GM18951 (cell line): Measurements from ENCODE around the gene RHCG.

Source experiments
- POLR2A ChIP-seq: IDR thresholded peaks from 4 replicates; pipeline ENCODE4 v1.6.1; 2011; ENCODE audit warnings: mild to moderate bottlenecking; ENCODE audit not compliant: insufficient read length, insufficient read depth; ENCODE audit errors: extremely low read depth
- in situ Hi-C: fragments of 300-500 bp; cut with MboI; formaldehyde crosslinking; loops from one replicate; pipeline ENCODE4 v1.12.0; 2022; ENCODE audit warnings: low sequenced_read_pairs, mixed read lengths, inconsistent platforms; ENCODE audit not compliant: unreplicated experiment

The RHCG gene

DNA sequence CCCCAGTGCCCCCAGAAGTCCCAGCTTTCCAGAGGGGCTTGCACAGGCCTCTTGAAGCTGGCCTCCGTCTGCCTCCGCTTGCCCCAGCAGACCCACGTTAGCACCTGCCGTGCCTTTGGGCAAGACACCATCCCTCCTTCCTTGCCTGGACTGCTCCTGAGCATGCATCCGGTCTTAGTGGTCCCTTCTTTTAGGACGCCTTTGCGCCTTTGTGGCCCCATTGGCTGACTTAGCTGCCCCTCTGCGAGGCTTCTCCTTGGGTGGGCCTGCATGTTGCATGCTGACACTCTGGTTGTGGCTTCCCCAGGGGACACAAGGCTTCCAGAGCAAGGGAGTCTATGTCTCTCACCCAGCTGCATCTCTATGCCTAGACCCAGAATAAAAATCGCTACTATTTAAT, 56.6 kb downstream of the RHCG start:
- in situ Hi-C loops = no loop called here
- TF ChIP-seq POLR2A = no peak

DNA sequence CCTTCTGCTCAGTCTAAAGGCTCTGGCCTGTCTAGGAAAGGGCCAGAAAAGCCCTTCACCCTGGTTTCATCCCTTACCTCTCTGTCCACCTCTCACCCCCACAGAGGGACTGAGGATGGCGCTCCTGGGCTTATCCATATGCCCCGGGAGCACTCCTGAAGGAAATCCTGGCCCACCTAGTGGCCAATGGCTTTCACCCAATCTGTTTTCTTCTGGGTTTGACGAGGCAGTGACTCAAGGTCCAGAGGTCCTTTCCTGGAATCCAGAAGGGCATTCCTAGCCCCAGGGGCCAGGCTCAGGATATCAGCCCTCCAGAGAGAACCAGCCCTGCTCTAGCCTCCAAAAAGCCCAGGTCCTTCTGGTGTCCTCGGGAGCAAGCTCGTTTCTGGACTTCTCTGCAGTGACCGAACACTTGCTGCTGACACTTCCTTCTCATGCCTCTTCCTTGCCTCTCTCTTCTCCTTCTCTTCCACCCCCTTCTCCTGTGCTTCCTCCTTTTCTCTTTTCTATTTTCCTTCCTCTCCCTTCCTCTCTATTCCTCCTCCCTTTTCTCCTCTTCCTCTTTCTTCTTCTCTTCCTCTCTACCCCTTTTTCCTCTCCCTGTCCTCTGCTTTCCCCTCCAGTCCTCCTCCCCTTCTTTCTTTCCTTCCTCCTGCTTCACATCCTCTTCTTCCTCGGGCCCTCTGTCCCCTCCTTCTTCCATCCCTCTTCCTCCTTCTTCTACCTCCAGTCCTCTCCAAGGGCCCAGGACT, 59.6 kb downstream of the RHCG start:
- no peak for TF ChIP-seq POLR2A
- in situ Hi-C loops = no loop called here

DNA sequence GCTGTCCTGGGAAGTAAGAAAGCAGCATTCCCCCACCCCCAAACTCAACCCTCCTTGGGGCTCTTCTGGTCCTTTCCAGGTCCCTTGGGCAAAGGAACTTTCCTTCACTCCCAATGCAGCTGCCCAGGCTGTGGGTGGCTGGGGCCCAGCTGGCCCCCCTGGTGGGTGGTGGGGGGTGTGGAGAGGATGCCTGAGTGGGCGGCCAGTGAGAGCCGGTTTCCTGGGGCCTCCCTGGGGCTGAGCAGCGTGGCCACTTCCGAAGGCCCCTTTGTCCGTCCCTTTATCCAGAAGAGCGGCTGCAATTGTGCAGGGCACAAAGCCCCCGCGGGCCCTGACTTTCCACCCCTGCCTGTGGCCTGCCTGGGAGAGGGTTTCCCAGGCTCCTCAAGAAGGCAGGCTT, 61.0 kb downstream of the RHCG start:
- TF ChIP-seq POLR2A = no peak
- in situ Hi-C loops = no loop called here

DNA sequence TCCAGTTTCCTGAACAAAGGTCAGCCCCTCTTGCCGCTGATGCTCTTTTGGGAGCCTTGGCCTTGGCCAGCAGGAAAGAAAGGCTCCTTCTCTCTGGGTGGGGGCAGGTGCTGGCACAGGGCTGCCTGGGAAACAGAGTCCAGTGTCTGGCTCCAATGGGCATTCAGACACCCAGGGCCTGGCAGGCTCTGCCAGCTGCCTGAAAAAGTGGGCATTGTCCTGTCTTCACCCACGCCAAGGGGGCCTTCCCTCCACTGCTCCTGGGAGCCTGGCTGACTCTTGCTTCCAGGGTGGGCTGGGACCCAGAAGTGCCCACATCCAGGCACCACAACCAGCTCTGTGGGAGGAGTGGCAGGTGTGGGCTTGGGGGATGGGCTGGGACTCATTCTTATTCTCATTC, 62.7 kb downstream of the RHCG start:
- no peak for TF ChIP-seq POLR2A
- in situ Hi-C loops = loop anchor here (5.0 kb wide), 1 partner anchor 81 kb away; no protein-coding TSS in a partner anchor

DNA sequence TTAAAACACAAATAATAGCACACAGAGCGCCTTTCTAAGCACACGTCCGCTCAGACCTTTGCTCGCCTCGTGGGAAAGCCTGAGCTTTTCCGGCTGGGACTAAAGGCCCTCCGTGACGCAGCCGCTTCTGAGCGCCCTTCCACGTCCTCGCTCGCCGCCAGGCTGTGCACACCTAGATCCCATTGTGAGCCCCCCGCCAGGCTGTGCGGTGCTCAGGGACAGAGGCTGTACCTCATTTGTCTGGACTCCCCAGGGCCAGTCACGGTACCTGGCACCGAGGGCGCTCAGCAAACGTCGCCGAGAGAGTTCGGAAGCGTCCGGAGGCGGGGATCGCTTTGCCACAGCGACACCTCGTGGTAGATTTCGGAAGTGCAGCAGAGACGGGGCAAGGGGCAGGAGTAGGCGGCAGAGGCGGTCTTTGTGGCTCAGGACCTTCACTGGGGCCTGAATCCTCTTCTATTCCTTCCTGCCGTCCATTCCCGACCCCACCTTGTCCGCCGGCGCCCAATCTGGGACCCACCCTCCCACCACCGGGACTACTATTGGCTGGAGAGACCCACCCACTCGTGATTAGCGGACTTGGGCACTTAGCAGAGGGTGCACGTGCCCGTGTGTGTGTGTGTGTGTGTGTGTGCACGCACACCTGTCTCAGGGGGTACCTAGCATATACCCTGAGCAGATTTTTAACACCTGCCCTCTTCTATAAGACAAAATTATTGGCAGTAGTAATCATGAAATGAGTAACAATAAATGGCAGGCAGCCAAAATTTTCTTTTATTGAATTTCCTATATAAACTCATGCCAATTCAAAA, 65.6 kb downstream of the RHCG start:
- in situ Hi-C loops = loop anchor here (5.0 kb wide), 1 partner anchor 78 kb away; no protein-coding TSS in a partner anchor

DNA sequence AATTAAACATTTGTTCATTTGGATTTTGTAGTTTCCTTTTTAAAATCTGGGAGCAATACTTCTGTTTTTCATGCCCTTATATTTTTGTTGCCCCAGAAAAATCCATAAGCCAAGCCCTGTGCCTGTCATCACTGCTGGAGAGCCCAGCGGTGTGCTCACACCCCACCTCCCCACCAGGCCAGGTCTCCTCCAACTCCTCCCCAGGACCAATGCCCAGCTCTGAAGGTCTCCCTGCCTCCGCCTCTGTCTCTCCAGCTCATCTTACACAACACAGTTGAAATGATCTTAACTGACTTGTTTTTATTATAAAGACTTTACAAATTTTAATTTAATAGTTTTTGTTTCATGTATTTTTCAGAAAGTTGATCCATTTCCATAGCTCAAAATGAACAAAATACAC, 66.4 kb downstream of the RHCG start:
- no peak for TF ChIP-seq POLR2A
- in situ Hi-C loops = loop anchor here (5.0 kb wide), 1 partner anchor 78 kb away; no protein-coding TSS in a partner anchor

More for the DNA sequence above, 65.6 kb downstream of the RHCG start:
- TF ChIP-seq POLR2A = no peak

DNA sequence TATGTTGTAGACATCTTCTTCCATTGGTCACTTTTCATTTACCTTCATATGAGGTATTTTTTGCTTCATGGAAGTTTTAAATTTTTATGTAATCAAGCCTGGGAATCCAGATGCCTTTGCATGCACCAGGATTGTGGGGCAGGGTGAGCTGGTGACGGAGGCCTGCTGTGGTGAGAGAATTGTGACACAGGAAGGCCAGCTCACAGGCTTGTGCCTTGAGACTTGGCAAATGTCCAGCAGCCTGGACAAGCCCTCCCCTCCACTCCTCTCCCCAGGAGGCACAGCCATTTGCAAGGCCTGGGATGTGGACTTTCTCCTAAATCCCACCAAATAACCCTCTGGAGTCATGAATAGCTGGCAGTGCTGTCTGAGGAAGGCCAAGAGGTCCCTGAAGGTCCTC, 67.4 kb downstream of the RHCG start:
- TF ChIP-seq POLR2A = no peak
- in situ Hi-C loops = no loop called here

DNA sequence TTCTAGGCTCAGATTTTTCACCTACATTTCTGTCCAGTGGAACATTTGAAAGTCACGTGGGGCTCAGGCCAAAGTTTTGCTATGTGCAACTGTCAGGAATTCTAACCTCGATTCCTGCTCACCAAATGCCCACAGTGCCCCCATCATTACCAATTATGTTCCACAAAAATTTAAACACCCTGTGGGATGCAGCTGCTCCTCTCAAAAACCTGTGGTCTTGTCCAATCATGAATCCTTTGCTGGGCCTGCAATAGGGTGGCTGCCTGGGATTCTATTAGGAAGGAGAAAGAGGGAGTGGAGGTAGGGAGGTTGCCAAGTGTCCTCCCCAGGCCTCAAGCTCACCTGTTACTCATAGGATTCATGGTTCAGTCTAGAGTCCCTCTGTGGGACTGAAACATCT, 68.1 kb downstream of the RHCG start:
- no peak for TF ChIP-seq POLR2A
- in situ Hi-C loops = no loop called here

DNA sequence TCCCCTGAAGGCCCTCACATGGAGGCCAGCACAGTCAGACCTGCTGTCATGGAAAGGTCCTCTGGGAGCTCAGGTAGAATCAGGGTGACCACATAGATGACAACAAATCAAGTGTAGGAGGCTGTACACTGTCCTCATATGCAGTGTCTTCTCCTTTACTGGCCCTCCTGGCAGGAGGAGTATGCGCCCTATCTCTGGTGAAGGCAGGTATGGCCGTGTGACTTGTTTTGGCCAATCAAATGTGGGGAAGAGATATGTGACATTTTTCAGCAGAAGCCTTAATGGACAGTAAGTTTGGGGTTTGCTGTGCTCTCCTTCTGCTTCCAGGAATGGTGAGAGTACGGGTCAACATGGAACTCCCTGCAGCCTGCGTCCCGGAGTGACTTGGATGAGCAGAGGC, 69.9 kb downstream of the RHCG start:
- in situ Hi-C loops = no loop called here
- TF ChIP-seq POLR2A = no peak

DNA sequence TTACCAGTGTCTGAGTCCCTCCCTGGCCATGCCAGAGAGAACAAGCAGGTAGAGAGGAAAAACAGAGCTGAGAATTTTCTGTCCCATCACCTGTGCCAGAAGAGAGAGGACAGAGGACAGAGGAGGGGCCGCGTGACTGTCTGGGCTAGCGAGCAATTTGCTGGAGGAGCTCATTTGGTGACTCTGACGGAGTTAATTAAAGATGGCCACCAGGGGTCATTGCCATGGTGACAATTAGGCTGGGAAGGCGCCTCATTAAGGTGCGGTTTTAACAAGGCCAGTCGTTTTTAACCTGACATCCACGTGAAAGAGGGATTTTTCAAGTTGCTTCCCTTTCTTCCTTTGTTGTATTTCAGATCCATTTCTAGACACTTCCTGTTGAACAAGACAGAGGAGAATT, 72.4 kb downstream of the RHCG start:
- TF ChIP-seq POLR2A = no peak
- in situ Hi-C loops = no loop called here
